Measurements from ENCODE around the gene CYP4A22.

Gene CYP4A22

GRCh38 chr1:47160716-47161115 lies 23.5 kb downstream of the CYP4A22 start:
- DNase-seq, result no peak

- DNase-seq, result no peak
Measured at GRCh38 chr1:47161298-47162040, 24.2 kb downstream of the CYP4A22 start.

- no peak for DNase-seq
Measured at GRCh38 chr1:47164552-47164951, 27.3 kb downstream of the CYP4A22 start.

- no peak for DNase-seq
Measured at GRCh38 chr1:47172782-47173181, 35.5 kb downstream of the CYP4A22 start.

GRCh38 chr1:47174656-47175020 lies 37.4 kb downstream of the CYP4A22 start:
- no peak for DNase-seq

GRCh38 chr1:47175227-47175934 lies 38.1 kb downstream of the CYP4A22 start:
- DNase-seq, result no peak

GRCh38 chr1:47178020-47178419 lies 40.8 kb downstream of the CYP4A22 start:
- DNase-seq, result no peak

GRCh38 chr1:47178654-47179016 lies 41.4 kb downstream of the CYP4A22 start:
- DNase-seq, result no peak

- peak; percentile 28 to 41 for DNase-seq
Measured at GRCh38 chr1:47179017-47179987, 42.1 kb downstream of the CYP4A22 start.

- DNase-seq, result no peak
Measured at GRCh38 chr1:47179988-47180563, 42.8 kb downstream of the CYP4A22 start.

- no peak for DNase-seq
Measured at GRCh38 chr1:47180603-47181094, 43.4 kb downstream of the CYP4A22 start.

GRCh38 chr1:47181095-47181954 lies 44.1 kb downstream of the CYP4A22 start:
- no peak for DNase-seq

GRCh38 chr1:47181955-47182675 lies 44.9 kb downstream of the CYP4A22 start:
- DNase-seq, result no peak

GRCh38 chr1:47182676-47183235 lies 45.5 kb downstream of the CYP4A22 start:
- DNase-seq, result no peak

GRCh38 chr1:47183308-47184089 lies 46.3 kb downstream of the CYP4A22 start:
- DNase-seq, result no peak

- DNase-seq, result peak in 1 of 2 experiments; percentile 31
Measured at GRCh38 chr1:47184090-47184821, 47.0 kb downstream of the CYP4A22 start.

- DNase-seq, result no peak
Measured at GRCh38 chr1:47184822-47185677, 47.8 kb downstream of the CYP4A22 start.
